Measurements from ENCODE around the gene CLPTM1.
A peak's percentile ranks its signal among the peaks of the same experiment; 100 is the strongest.
"Not testable (repeated sequence)": the region's sequence is repeated elsewhere in the genome, so short reads cannot be mapped to it uniquely, and the experiment has no call there.

The CLPTM1 gene

DNA sequence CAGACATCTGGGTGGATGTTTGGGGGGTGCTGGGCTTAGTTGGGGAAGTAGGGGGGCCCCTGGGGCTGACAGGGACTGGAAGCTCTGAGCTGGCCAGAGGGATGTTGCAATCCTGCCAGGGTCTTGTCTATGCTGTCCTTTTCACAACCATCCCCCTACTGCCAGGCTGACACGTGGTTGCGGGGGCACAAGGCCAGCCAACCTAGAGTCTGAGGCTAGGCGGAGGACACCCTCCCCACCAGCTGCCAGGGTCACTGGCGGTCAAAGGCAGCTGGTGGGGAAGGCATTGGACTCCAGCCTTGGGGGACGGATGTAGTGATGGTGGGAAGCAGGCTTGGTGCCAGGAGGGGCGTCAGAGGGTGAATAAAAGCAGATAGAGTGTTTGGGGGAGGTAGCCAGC is 42.3 kb upstream of the CLPTM1 start:
- no peak overlapping the region for H3K4ac ChIP-seq (ENCODE audit: low read depth, low read length)
- H3K14ac ChIP-seq (ENCODE audit: low read length) = no peak overlapping the region
- H3K79me2 ChIP-seq (ENCODE audit: control insufficient read depth, insufficient read depth, low read length, poor library complexity) = no peaks in the 10 kb centered on the region
- no peak overlapping the region for H4K12ac ChIP-seq (ENCODE audit: low read depth, low read length)
- H3K36me3 ChIP-seq (ENCODE audit: control insufficient read depth in 1 of 2, insufficient read depth in 2 of 2, low read length in 2 of 2) = peaks cover 15 to 16% of the 10 kb centered on the region in 2 experiments
- H2BK5ac ChIP-seq (ENCODE audit: low read depth, low read length, poor library complexity) = no peak overlapping the region
- no peak overlapping the region for H2BK12ac ChIP-seq (ENCODE audit: low read length)
- H2AK5ac ChIP-seq (ENCODE audit: low read length) = no peak overlapping the region
- H3K27me3 ChIP-seq (ENCODE audit: insufficient read depth, low read length) = no peaks in the 10 kb centered on the region
- no peaks in the 10 kb centered on the region for H3K9me3 ChIP-seq (ENCODE audit: insufficient read depth, low read depth, low read length)
- no peak overlapping the region for H4K8ac ChIP-seq (ENCODE audit: low read depth, low read length)
- H3K23ac ChIP-seq (ENCODE audit: low read length) = no peak overlapping the region
- H4K91ac ChIP-seq (ENCODE audit: low read depth, low read length) = no peak overlapping the region
- H3K27ac ChIP-seq (ENCODE audit: low read depth, low read length) = no peak overlapping the region
- H3K4me3 ChIP-seq (ENCODE audit: low read depth, low read length) = no peak overlapping the region
- H2AFZ ChIP-seq (ENCODE audit: insufficient read depth, low read length, poor library complexity) = no peak overlapping the region
- no peak for DNase-seq
- no CpG with 5 or more reads among the region's 6 CpGs for WGBS (ENCODE audit: extremely low coverage, insufficient coverage, insufficient read length)
- peaks cover 9% of the 10 kb centered on the region for H3K79me1 ChIP-seq (ENCODE audit: low read length)
- no peak overlapping the region for H3K18ac ChIP-seq (ENCODE audit: low read length)
- H3K9ac ChIP-seq (ENCODE audit: low read length) = no peak overlapping the region
- H3K4me2 ChIP-seq (ENCODE audit: low read length) = no peak overlapping the region
- H3K4me1 ChIP-seq (ENCODE audit: control insufficient read depth in 1 of 2, insufficient read depth in 2 of 2, low read length in 2 of 2) = peaks cover 5 to 14% of the 10 kb centered on the region in 2 experiments
- no peak overlapping the region for H2BK120ac ChIP-seq (ENCODE audit: insufficient read depth, low read length, poor library complexity)

DNA sequence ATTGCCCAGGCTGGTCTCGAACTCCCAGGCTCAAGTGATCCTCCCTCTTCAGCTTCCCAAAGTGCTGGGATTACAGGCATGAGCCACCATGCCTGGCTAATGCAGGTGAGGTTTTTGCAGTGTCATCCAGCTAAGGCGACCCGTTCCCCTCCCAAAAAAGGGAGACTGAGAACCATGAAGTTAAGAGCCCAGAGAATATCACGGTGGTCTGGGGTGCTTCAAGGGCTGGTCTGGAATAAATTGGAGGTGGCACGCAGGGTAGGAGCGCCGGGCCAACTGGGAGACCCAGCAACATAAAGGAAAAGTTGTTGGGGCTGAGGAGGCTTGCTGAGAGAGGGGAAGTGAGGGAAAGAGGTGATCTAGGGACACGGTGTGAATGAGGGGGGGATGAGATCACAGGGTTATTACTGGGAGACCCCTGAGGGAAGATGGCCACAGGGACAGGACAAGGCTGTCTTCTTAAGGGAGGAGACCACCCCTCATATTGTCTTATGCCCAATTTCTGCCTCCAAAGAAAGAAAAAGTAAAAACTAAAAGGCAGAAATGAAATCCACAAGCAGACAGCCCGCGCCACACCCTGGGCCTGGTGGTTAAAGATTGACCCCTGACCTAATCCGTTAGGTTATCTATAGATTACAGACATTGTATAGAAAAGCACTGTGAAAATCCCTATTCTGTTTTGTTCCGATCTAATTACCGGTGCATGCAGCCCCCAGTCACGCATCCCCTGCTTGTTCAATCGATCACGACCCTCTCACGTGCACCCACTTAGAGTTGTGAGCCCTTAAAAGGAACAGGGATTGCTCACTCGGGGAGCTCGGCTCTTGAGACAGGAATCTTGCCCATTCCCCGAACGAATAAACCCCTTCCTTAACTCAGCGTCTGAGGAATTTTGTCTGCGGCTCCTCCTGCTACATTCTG is 41.4 kb upstream of the CLPTM1 start:
- H3K79me1 ChIP-seq (ENCODE audit: low read length); H2AK5ac ChIP-seq (ENCODE audit: low read length); H3K9me3 ChIP-seq (ENCODE audit: insufficient read depth, low read depth, low read length); H3K36me3 ChIP-seq (ENCODE audit: control insufficient read depth in 1 of 2, insufficient read depth in 2 of 2, low read length in 2 of 2); H3K79me2 ChIP-seq (ENCODE audit: control insufficient read depth, insufficient read depth, low read length, poor library complexity); H3K18ac ChIP-seq (ENCODE audit: low read length); H3K9ac ChIP-seq (ENCODE audit: low read length); H3K4me3 ChIP-seq (ENCODE audit: low read depth, low read length); H2BK120ac ChIP-seq (ENCODE audit: insufficient read depth, low read length, poor library complexity); H3K27me3 ChIP-seq (ENCODE audit: insufficient read depth, low read length); H3K23ac ChIP-seq (ENCODE audit: low read length); H3K14ac ChIP-seq (ENCODE audit: low read length); H4K12ac ChIP-seq (ENCODE audit: low read depth, low read length); H3K4ac ChIP-seq (ENCODE audit: low read depth, low read length); H2AFZ ChIP-seq (ENCODE audit: insufficient read depth, low read length, poor library complexity); H2BK12ac ChIP-seq (ENCODE audit: low read length); H3K27ac ChIP-seq (ENCODE audit: low read depth, low read length); DNase-seq; H2BK5ac ChIP-seq (ENCODE audit: low read depth, low read length, poor library complexity): not testable (repeated sequence)
- H4K91ac ChIP-seq (ENCODE audit: low read depth, low read length) = peak overlapping the region; percentile 52
- peak overlapping the region; percentile 61 for H3K4me2 ChIP-seq (ENCODE audit: low read length)
- H4K8ac ChIP-seq (ENCODE audit: low read depth, low read length) = peak overlapping the region; percentile 3
- peaks cover 5 to 14% of the 10 kb centered on the region in 2 experiments for H3K4me1 ChIP-seq (ENCODE audit: control insufficient read depth in 1 of 2, insufficient read depth in 2 of 2, low read length in 2 of 2)
- WGBS (ENCODE audit: extremely low coverage, insufficient coverage, insufficient read length) = no CpG with 5 or more reads among the region's 23 CpGs

DNA sequence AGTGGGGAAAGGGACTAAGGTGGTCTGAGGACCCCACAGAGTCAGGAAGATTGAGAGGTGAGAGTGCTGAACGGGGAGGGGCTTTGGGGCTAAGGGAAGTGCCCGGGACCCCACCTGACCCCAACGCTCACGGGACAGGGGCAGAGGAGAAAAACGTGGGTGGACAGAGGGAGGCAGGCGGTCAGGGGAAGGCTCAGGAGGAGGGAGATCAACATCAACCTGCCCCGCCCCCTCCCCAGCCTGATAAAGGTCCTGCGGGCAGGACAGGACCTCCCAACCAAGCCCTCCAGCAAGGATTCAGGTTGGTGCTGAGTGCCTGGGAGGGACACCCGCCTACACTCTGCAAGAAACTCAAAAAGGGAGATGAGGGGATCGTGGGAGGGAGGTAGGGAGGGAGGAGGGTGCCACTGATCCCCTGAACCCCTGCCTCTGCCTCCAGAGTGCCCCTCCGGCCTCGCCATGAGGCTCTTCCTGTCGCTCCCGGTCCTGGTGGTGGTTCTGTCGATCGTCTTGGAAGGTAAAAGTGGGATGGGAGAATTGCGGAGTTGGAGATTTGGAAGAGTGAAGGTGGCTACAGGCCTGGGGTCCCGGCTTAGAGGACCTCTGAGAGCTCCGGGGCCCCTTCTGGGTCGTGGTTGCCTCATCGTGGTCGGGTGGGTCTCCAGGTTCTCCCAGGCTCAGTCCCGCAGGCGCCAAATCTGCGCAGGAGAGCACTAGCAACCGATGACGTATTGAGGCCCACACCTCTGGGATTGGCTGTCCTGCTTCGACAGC is 40.6 kb upstream of the CLPTM1 start, which contains the start of gene APOC1:
Gene APOC1, plus strand, starts transcription at position 176 of the 774 bp plus-strand sequence. Its CDS starts 284 bp downstream, at position 460.
- not testable (repeated sequence) for H3K36me3 ChIP-seq (ENCODE audit: control insufficient read depth in 1 of 2, insufficient read depth in 2 of 2, low read length in 2 of 2); H3K14ac ChIP-seq (ENCODE audit: low read length); H3K9me3 ChIP-seq (ENCODE audit: insufficient read depth, low read depth, low read length); H2BK12ac ChIP-seq (ENCODE audit: low read length); H3K79me2 ChIP-seq (ENCODE audit: control insufficient read depth, insufficient read depth, low read length, poor library complexity); H3K79me1 ChIP-seq (ENCODE audit: low read length); H3K23ac ChIP-seq (ENCODE audit: low read length); H3K4ac ChIP-seq (ENCODE audit: low read depth, low read length); H3K27me3 ChIP-seq (ENCODE audit: insufficient read depth, low read length); H2AK5ac ChIP-seq (ENCODE audit: low read length)
- H2AFZ ChIP-seq (ENCODE audit: insufficient read depth, low read length, poor library complexity) = peak within 1 kb of the TSS; percentile 52
- H3K27ac ChIP-seq (ENCODE audit: low read depth, low read length) = peak within 1 kb of the TSS; percentile 54
- no CpG with 5 or more reads among the region's 28 CpGs for WGBS (ENCODE audit: extremely low coverage, insufficient coverage, insufficient read length)
- H4K91ac ChIP-seq (ENCODE audit: low read depth, low read length) = peak within 1 kb of the TSS; percentile 68
- peak within 1 kb of the TSS; percentile 68 for H2BK120ac ChIP-seq (ENCODE audit: insufficient read depth, low read length, poor library complexity)
- H3K4me1 ChIP-seq (ENCODE audit: control insufficient read depth in 1 of 2, insufficient read depth in 2 of 2, low read length in 2 of 2) = peaks cover 5 to 14% of the 10 kb centered on the region in 2 experiments
- H3K4me3 ChIP-seq (ENCODE audit: low read depth, low read length) = peak within 1 kb of the TSS; percentile 62
- H3K9ac ChIP-seq (ENCODE audit: low read length) = peak within 1 kb of the TSS; percentile 57
- peak within 1 kb of the TSS; percentile 74 for H4K8ac ChIP-seq (ENCODE audit: low read depth, low read length)
- H4K12ac ChIP-seq (ENCODE audit: low read depth, low read length) = peak within 1 kb of the TSS; percentile 64
- peak within 1 kb of the TSS; percentile 5 for H3K18ac ChIP-seq (ENCODE audit: low read length)
- peak within 1 kb of the TSS; percentile 64 for H2BK5ac ChIP-seq (ENCODE audit: low read depth, low read length, poor library complexity)
- H3K4me2 ChIP-seq (ENCODE audit: low read length) = peak within 1 kb of the TSS; percentile 61
- peak; percentile 80 to 87 for DNase-seq

- H3K23ac ChIP-seq (ENCODE audit: low read length) = no peak overlapping the region
- peaks cover 4% of the 10 kb centered on the region for H3K79me1 ChIP-seq (ENCODE audit: low read length)
- no peaks in the 10 kb centered on the region for H3K4me1 ChIP-seq (ENCODE audit: control insufficient read depth in 1 of 2, insufficient read depth in 2 of 2, low read length in 2 of 2)
- H3K4me3 ChIP-seq (ENCODE audit: low read depth, low read length) = no peak overlapping the region
- no peaks in the 10 kb centered on the region for H3K36me3 ChIP-seq (ENCODE audit: control insufficient read depth in 1 of 2, insufficient read depth in 2 of 2, low read length in 2 of 2)
- WGBS (ENCODE audit: extremely low coverage, insufficient coverage, insufficient read length) = no CpG with 5 or more reads among the region's 8 CpGs
- no peak overlapping the region for H4K8ac ChIP-seq (ENCODE audit: low read depth, low read length)
- H2BK12ac ChIP-seq (ENCODE audit: low read length) = no peak overlapping the region
- H3K4ac ChIP-seq (ENCODE audit: low read depth, low read length) = no peak overlapping the region
- H3K27me3 ChIP-seq (ENCODE audit: insufficient read depth, low read length) = no peaks in the 10 kb centered on the region
- H2AFZ ChIP-seq (ENCODE audit: insufficient read depth, low read length, poor library complexity) = no peak overlapping the region
- no peak overlapping the region for H2BK5ac ChIP-seq (ENCODE audit: low read depth, low read length, poor library complexity)
- no peaks in the 10 kb centered on the region for H3K9me3 ChIP-seq (ENCODE audit: insufficient read depth, low read depth, low read length)
- H3K18ac ChIP-seq (ENCODE audit: low read length) = no peak overlapping the region
- no peak overlapping the region for H4K12ac ChIP-seq (ENCODE audit: low read depth, low read length)
- H3K27ac ChIP-seq (ENCODE audit: low read depth, low read length) = no peak overlapping the region
- H2BK120ac ChIP-seq (ENCODE audit: insufficient read depth, low read length, poor library complexity) = no peak overlapping the region
- H3K4me2 ChIP-seq (ENCODE audit: low read length) = no peak overlapping the region
- no peak overlapping the region for H4K91ac ChIP-seq (ENCODE audit: low read depth, low read length)
- H3K14ac ChIP-seq (ENCODE audit: low read length) = no peak overlapping the region
- no peak for DNase-seq
- no peak overlapping the region for H2AK5ac ChIP-seq (ENCODE audit: low read length)
- no peak overlapping the region for H3K9ac ChIP-seq (ENCODE audit: low read length)
- H3K79me2 ChIP-seq (ENCODE audit: control insufficient read depth, insufficient read depth, low read length, poor library complexity) = no peaks in the 10 kb centered on the region
Measured at GRCh38 chr19:44924243-44924725, 30.9 kb upstream of the CLPTM1 start.
